AG08396 (cell line): Measurements from ENCODE around the gene SETBP1.

Source experiments
- DNase-seq: peaks from one replicate; pipeline ENCODE4 v3.0.0; 2012; ENCODE audit warnings: low spot score, mixed read lengths

SETBP1 gene

DNA sequence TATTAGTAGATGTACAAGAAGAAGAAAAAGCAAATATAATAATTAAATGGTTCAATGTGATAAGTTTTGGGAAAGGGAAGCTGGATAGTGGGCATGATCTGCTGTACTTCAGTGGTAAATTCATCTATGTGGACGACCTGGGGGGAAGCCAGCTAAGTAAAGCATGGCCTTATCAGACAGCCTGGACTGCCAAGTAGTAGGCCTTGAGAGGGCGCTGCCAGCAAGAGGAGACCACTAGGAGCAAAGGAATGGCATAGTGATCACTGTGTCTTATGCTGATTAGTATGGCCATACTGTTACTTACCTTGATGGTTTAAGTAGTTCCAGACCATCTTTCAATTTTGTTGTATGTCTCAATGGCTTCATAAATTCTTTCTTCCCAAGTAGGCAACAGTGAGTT lies 287.6 kb downstream of the SETBP1 start:
- DNase-seq: no peak

DNA sequence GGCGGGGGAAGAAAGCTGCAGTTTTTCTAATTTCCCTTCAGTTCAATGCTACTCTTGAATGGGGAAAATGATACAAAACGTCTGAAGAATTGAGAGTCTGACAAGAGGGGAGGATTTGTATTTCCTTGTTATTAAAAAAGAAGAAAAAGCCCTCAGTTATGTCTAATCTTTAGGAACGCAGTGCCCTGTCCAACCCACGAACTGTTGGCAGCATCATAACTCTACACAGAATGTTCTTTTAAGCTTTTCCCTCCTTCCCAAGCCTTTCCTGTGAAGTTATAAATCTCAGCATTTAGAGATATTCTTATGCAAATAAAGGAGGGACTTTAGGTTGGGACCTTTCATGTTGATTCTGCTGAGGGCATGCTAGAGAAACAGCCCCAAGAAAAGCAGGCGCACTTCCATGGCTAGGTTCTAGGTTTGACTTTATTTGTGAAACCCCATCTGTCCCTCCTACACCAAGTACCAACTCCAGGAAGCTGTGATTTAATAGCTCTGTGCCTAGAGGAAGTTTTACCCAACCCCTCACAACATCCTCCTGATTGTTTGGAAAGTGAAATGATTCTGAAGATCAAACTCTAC lies 288.6 kb downstream of the SETBP1 start:
- no peak for DNase-seq

DNA sequence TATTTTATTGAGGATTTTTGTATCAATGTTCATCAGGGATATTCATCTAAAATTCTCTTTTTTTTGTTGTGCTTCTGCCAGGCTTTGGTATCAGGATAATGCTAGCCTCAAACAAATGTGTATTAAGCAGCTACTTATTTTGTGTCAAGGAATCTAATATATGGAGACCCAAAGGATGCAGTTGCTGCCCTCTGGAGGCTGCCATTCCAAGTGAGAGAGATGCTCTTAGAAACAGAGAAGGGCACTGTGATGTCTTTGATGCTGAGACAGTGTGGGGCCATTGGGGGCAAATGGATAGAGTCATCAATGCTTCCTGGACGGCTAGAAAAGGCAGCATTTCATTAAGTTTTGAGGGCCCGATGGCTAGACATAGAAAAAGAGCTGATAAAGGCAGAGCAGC lies 292.6 kb downstream of the SETBP1 start:
- no peak for DNase-seq

DNA sequence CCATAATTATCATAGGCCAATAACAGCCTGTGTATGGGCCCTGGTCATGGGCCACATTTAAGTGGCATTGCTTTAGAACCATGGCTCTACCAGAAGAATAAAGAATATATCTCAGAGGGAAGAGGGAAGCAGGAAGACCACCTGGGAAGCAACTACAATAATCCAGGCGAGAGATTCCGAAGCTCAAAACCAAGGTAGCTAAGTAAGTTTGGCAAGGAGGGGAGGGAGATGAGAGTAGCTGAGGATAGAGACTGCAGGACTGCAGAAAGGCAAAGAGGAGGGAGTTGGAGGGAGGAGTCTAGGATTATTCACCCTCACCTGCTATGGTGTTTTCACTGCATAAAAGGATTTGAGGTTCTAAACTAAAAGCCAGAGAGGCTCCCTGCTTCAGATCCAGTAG lies 293.5 kb downstream of the SETBP1 start:
- DNase-seq: no peak

- no peak for DNase-seq
Measured at GRCh38 chr18:44977856-44978255, 297.2 kb downstream of the SETBP1 start.

- DNase-seq: no peak
Measured at GRCh38 chr18:44979748-44980147, 299.1 kb downstream of the SETBP1 start.

GRCh38 chr18:44981121-44981520 lies 300.4 kb downstream of the SETBP1 start:
- no peak for DNase-seq

GRCh38 chr18:44986933-44987332 lies 306.2 kb downstream of the SETBP1 start:
- DNase-seq: no peak

DNA sequence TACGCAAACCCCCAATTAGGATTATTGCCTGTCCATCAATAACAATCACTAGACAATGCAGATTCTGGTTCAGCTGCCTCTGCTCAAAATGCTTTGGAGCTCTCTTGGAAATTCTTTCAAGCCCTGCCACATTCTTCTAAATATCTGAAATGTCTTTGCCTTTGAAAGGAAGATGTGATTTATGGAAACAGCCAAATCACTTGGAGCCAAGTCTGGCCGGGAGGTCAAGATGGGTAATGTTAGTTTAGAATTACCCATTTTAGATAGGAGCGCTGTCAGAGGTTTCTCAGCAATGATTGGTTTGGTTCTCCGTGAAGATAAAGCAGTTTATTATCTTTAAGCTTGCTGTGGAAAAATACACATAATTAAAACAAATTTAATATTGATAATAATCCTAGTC lies 306.7 kb downstream of the SETBP1 start:
- DNase-seq: no peak

DNA sequence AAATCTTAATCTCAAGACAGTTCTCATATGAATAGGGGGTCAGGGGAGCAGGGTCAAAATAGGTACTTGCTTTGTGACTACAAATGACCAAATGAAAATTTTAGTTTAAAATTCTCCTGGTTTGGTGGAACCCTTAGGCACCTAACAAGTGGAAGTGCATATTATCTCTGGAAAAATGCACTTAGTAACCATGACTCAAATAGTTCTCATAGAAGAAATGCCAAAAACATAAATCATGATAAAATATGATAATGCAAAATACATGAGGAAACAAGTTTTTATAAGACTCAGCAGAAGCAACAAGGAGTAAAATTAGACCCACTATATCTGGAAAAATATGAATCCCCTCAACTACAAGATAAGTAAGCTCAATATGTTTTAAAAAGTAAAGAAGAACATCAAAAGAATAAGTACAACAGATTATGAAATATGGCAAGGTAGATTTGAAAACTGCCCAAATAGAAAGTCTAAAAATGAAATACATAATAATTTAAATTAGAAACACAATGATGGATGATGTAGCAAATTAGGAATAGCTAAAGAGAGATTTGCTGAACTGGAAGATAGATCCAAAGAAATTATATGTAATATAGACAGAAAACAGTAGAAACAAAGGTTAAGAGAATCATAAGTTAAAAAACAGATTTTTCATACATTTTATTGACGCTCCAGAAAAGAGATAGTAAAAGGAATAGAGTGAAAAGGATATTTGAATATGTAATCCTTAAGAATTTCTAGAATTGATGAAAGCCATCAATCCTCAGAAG lies 308.3 kb downstream of the SETBP1 start:
- no peak for DNase-seq

DNA sequence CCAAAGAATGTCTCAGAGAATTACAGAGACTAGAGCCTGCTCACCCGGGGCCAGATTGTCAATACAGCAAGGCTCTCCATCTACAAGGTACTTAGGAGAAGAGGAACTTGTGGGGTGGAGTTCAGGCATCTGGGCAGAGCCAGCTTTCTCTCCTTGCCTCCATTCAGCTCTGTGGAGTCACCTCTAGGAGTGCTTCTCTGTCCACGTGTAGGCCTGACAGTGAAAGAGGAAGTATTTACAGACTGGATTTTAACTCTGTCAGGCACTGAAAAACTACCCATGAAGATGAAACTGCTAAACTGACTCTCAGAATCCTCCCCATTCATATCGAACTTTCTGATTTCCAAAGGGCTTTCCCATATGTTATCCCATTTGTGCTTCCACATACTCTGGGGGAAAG lies 315.6 kb downstream of the SETBP1 start:
- no peak for DNase-seq

DNA sequence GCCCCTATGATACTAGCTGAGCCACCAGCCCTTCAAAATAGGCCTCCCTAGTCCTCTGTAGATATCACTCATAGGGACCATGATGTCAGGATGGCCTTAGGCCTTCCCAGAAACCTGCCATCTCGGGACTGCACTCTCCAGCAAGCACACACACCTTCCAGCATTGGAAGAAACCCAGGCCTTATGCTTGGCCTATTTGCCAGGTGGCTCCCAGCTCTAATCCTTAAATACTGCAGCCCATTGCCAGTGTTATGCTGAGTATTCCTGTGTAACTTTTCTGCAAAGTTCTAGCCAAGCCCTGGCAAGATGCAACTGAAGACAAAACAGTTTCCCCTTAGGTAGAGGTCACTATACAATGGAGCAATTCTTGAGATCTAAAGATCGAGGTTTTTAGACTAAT lies 316.5 kb downstream of the SETBP1 start:
- DNase-seq: no peak

DNA sequence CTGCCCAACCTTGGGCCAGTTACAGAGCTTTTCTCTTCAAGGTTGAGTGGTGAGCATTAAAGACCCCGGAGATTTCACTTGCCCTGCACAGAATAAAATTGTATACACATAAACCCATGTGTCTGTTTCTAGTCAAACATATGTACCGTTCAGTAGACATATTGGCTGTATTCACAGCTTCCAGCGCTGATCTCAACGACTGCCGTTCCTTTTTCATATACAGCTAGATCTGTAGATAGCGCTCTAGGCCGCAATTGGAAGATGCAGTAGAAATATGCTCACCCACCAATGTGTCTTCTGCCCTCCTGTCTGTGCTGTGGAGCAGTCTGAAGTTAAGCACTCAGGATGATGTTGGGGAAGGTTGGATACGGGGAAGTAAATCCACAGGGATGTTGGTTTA lies 317.7 kb downstream of the SETBP1 start:
- DNase-seq: no peak

- DNase-seq: no peak
Measured at GRCh38 chr18:45004546-45005080, 323.9 kb downstream of the SETBP1 start.

DNA sequence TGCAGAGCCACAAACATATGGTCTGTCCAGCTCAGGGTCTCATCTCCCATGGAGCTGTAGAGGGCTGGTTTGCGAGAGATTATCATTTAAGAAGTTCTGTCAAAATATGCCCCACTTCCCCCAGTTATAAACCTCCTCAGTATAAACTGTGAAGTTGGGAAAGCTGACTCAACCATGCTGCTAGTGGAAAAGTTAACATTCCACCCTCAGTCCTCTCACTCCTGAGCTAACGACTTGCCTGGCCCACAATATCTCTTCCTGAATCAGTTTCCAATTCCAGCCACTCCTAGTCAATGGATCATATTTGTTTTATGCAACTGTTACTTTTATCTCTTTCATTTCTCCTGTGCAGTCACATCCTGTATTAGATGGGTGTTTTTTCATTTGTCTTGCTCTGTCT lies 326.2 kb downstream of the SETBP1 start:
- DNase-seq: peak; percentile 23

DNA sequence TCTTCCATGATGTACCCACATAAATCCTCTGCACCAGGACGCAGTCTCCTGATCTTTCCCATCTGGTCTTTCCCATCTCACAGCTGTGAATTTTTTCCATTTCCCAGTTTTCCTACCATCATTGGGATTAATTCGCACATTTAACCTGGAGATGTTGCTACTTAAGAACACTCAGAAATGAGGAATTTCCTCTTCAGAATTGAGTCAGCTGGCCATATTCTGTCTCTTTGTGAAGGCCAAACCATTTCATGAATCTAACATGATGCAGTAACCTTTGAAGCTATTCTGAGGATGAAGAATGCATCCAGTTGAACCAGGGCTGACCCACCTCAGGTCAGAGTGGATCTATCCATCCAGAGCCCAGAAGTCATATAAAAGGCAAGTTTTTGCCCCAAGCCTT lies 326.8 kb downstream of the SETBP1 start:
- no peak for DNase-seq

- DNase-seq: no peak
Measured at GRCh38 chr18:45008694-45009413, 328.2 kb downstream of the SETBP1 start.

- DNase-seq: no peak
Measured at GRCh38 chr18:45009756-45010155, 329.1 kb downstream of the SETBP1 start.

DNA sequence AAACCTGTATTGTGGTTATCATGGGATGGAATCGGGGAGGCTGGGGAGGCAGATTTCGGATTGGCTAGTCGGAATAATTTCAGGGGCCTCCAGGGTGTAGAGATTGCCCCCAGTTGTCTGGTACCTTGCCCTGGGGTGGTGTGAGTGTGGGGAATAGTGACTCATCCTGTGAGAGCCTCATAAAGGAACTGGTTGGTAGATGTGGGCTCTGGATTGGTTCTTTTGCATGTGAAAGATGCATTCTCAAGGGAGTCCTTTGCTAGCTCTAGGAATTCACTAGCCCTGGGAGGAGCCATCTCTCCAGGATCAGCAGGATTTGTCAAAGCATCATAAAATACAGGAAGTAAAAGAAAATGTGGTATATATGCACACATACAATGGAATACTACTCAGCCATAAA lies 331.6 kb downstream of the SETBP1 start:
- no peak for DNase-seq

DNA sequence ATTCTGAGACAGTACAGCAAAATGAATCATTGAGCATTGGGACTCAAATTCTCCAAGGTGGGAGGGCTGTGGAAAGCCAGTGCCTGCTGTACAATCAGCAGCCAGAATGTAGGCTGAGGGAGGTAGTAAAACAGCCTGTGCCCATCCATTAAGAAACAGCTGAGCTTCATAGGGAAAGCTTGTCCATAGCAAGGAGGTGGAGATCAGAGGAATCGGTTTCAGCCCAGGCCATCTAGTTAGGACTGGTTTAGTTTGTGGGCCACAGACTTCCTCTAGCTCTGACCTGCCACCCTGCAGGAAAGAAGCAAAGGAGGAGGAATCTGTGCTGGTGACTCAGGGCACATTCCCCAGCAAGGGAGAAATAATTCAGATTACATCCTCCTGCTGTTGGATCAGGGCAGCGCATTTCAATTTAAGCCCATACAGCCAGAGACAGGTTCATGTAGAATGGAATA lies 333.4 kb downstream of the SETBP1 start:
- peak; percentile 78 for DNase-seq

DNA sequence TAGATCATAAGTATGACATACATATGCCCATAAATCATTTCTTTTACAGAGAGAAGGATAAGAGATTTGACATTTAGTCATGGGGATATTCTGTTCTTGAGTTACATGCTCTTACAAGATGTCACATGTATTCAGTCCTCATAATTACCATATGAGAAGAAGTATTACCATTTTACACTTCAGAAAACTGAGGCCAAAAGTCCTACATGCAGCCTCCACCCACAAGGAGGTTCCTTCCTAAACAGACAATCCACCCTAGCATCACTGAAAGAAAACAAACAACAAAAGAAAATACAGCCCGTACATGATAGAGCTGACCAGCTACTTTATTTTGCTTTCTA lies 335.1 kb downstream of the SETBP1 start:
- DNase-seq: no peak

DNA sequence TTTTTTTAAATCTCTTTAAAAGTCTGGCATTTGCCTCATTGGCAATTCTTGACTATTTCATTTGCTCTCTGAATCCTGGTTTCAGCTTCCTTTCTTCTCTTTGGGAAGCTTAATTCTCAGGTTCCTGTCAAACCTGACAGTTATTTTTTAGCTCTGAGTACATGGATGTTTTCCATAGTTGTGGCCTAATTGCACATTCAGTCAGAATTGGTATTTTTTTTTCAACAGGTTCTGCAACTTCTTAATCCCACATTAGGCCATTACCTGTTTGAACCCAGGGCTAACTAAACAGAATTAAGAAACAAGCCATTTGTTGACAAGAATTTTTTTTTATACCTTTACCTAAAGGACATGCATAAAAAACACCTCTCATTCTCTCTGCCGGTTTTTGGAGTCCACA lies 338.8 kb downstream of the SETBP1 start:
- DNase-seq: no peak

DNA sequence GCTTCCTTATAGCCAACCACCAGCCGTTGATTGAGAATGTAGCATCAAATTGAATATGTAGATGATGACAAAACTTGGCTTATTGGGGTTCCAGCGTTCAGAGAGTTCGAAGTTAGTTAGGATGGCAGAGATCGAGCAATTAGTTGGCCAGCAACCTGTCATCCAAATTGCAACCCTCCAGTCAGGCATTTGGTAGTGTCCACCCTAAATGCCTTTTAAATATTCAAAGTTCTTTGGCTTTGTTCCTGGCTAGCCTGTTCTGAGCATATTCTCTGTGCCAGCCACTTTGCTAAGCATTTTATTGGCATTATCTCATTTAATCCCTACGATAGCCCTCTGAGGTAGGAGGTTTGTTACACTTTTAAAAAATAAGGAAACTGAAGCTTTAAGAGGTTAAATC lies 342.8 kb downstream of the SETBP1 start:
- DNase-seq: no peak
